GM12878 (cell line): ENCODE data around the gene ZACN. TPM values are rescaled to one million over a fixed set of nuclear protein-coding genes. Genes with fewer than 3 reads are reported as not detected.

ENCODE experiments used
- ATAC-seq: fragments of 200-7000 bp; cut with Tn5 transposase; 3 replicates; pipeline ENCODE4 v1.9.1; 2020; ENCODE audit warnings: mild to moderate bottlenecking, moderate library complexity
- BruUV-seq: library from RNA; stranded (reverse); fragments of 400-500 nt; replicated peaks from 2 replicates; lab custom pipeline; 2021; lab: Mats Ljungman, UMichigan
- CTCF ChIA-PET: fragments of 300-600 bp; sonication (Branson Sonifier 250); formaldehyde crosslinking; extraction: SDS; loops from one replicate; lab custom pipeline; 2021; ENCODE audit warnings: inconsistent platforms; lab: Yijun Ruan, JAX
- POLR2A ChIA-PET: fragments of 350-600 bp; formaldehyde crosslinking; extraction: SDS; loops from one replicate; lab custom pipeline; 2021; ENCODE audit warnings: inconsistent platforms; lab: Charles Lee
- RAD21 ChIA-PET: fragments of 300-600 bp; sonication (Branson Sonifier 250); formaldehyde crosslinking; loops from one replicate; lab custom pipeline; 2023; ENCODE audit warnings: antibody characterized with exemption; ENCODE audit not compliant: unreplicated experiment; lab: Charles Lee
- SMC1A ChIA-PET: fragments of 300-600 bp; sonication (Branson Sonifier 250); formaldehyde crosslinking; loops from one replicate; lab custom pipeline; 2023; ENCODE audit not compliant: unreplicated experiment, uncharacterized antibody; lab: Charles Lee
- DNase-seq: peaks from one replicate; pipeline ENCODE4 v3.0.0-alpha.2; 2011; ENCODE audit warnings: low read depth, low spot score
- FAIRE-seq: peaks from 3 replicates; lab custom pipeline; 2011; peaks lifted over from hg19 to GRCh38; lab: Jason Lieb, UNC
- H2AFZ ChIP-seq: 2 replicates; pipeline ENCODE4 v1.6.0; 2011; ENCODE audit warnings: low read depth, low read length, control low read depth; ENCODE audit not compliant: control insufficient read depth
- H3K27ac ChIP-seq: 2 replicates; pipeline ENCODE4 v1.5.1; 2011; ENCODE audit warnings: control low read depth; ENCODE audit not compliant: control insufficient read depth, insufficient read depth
- H3K27me3 ChIP-seq, 2 experiments: replicated peaks in 1 of 2; 2 replicates each; pipeline versions ENCODE4 v1.6.0 to v1.6.1; 2011; ENCODE audit warnings: low read length in 1 of 2; ENCODE audit not compliant: control insufficient read depth in 2 of 2, insufficient read depth in 2 of 2
- H3K36me3 ChIP-seq, 2 experiments: 2 replicates each; pipeline ENCODE4 v1.5.1; 2011; ENCODE audit warnings: low read length in 1 of 2; ENCODE audit not compliant: control insufficient read depth in 2 of 2, insufficient read depth in 2 of 2
- H3K4me1 ChIP-seq: 2 replicates; pipeline ENCODE4 v1.6.1; 2011; ENCODE audit warnings: mild to moderate bottlenecking, low read length, moderate library complexity, mixed read lengths; ENCODE audit not compliant: control insufficient read depth, insufficient read depth
- H3K4me2 ChIP-seq: 2 replicates; pipeline ENCODE4 v1.6.0; 2011; ENCODE audit warnings: control low read depth; ENCODE audit not compliant: control insufficient read depth, insufficient read depth
- H3K4me3 ChIP-seq: fragments of 200-600 bp; sonication (generic); 2 replicates; pipeline ENCODE4 v1.5.1; 2016
- H3K79me2 ChIP-seq: 2 replicates; pipeline ENCODE4 v1.6.0; 2011; ENCODE audit warnings: low read length; ENCODE audit not compliant: control insufficient read depth, insufficient read depth
- H3K9ac ChIP-seq: 2 replicates; pipeline ENCODE4 v1.8.0; 2011; ENCODE audit warnings: low read length, control low read depth, mixed read lengths; ENCODE audit not compliant: control insufficient read depth, insufficient read depth
- H3K9me3 ChIP-seq: replicated peaks from 3 replicates; pipeline ENCODE4 v1.5.1; 2011; ENCODE audit warnings: mild to moderate bottlenecking, low read length; ENCODE audit not compliant: control insufficient read depth, insufficient read depth
- H4K20me1 ChIP-seq: 2 replicates; pipeline ENCODE4 v1.6.0; 2011; ENCODE audit not compliant: control insufficient read depth, insufficient read depth
- CTCF ChIP-seq, 3 experiments: IDR thresholded peaks in 2 of 3; conservative IDR thresholded peaks in 1 of 3; 2 replicates each; pipeline ENCODE4 v1.5.1; 2011; ENCODE audit warnings: low read depth in 3 of 3, low read length in 3 of 3, mild to moderate bottlenecking in 3 of 3, control low read depth in 2 of 3, moderate library complexity in 2 of 3, inconsistent platforms in 1 of 3, mixed read lengths in 1 of 3; ENCODE audit not compliant: control insufficient read depth in 2 of 3, insufficient read depth in 1 of 3; ENCODE audit errors: extremely low read depth in 1 of 3
- POLR2A ChIP-seq: IDR thresholded peaks from 2 replicates; pipeline ENCODE4 v1.6.1; 2011; ENCODE audit warnings: low read depth, mild to moderate bottlenecking, low read length
- RAD21 ChIP-seq: IDR thresholded peaks from 2 replicates; pipeline ENCODE4 v1.6.1; 2011; ENCODE audit warnings: mild to moderate bottlenecking, low read depth, low read length, moderate library complexity; ENCODE audit not compliant: insufficient read depth
- SMC3 ChIP-seq: IDR thresholded peaks from 2 replicates; pipeline ENCODE4 v1.6.1; 2011; ENCODE audit warnings: low read length, improper control_type of control experiment, borderline replicate concordance
- WGBS: methylation state at CpG from one replicate; pipeline ENCODE4 v1.1.6; 2016; ENCODE audit warnings: low lambda C conversion rate; ENCODE audit not compliant: insufficient replicate concordance, insufficient coverage; ENCODE audit errors: missing lambda C conversion rate; 5-methylcytosine and 5-hydroxymethylcytosine counted together
- in situ Hi-C: fragments of 300-500 bp; cut with MboI; formaldehyde crosslinking; loops from 9 replicates; pipeline ENCODE4 v1.14.3; 2018; ENCODE audit warnings: mixed read lengths
- intact Hi-C: fragments of 100-400 bp; cut with micrococcal nuclease; formaldehyde crosslinking; loops from one replicate; pipeline ENCODE4 v1.14.2; 2022; ENCODE audit not compliant: unreplicated experiment
- polyA plus RNA-seq, 11 experiments: library from polyadenylated mRNA; depleted of rRNA in 4 of 11; unstranded in 6 of 11; stranded (reverse) in 5 of 11; fragments of >200 nt; fragmentation: Nextera tagmentation in 4 of 11; fragmentation: Illumina TruSeq in 1 of 11; extraction: Ambion mirVana in 4 of 11; extraction: Trizol in 1 of 11; gene quantifications; 1 replicate in 1 of 11; 2 replicates in 10 of 11; pipeline versions ENCODE4 v1.2.1 to v1.2.3, GENCODE V29; 2011 to 2016; ENCODE audit warnings: inconsistent platforms in 2 of 11, missing spikeins in 2 of 11, low read depth in 1 of 11
- total RNA-seq, 4 experiments: library from RNA; depleted of rRNA in 3 of 4; stranded (reverse); fragments of >200 nt in 3 of 4; fragmentation: Illumina TruSeq in 1 of 4; extraction: Trizol in 1 of 4; gene quantifications; 2 replicates each; pipeline versions ENCODE4 v1.2.1 to v1.2.3, GENCODE V29; 2013 to 2021

Gene ZACN
- total and polyA plus RNA-seq, 10 of the 15 experiments (the other 5 are each of a cell fraction or from before 2014, with no cell fraction given): 0.06 to 11.3 (median 0.47) TPM; not detected in 2

- Histone ChIP-seq H3K9ac (no peak overlapping the region), H4K20me1 (no peaks in the 10 kb centered on the region), H3K27ac (no peak overlapping the region), H3K27me3 (no peaks in the 10 kb centered on the region), H3K4me2 (no peak overlapping the region), H3K4me1 (peaks cover 6% of the 10 kb centered on the region), H2AFZ (no peak overlapping the region), H3K9me3 (no peaks in the 10 kb centered on the region), H3K36me3 (no peaks in the 10 kb centered on the region), H3K4me3 (no peak overlapping the region), H3K79me2 (no peaks in the 10 kb centered on the region)
- ChIA-PET RAD21 (interaction anchor here (0.7 to 9.9 kb wide), 12 partner anchors 27 to 175 kb away, joined by 3 to 149 read pairs (median 5); no protein-coding TSS in a partner anchor), POLR2A (interaction anchor here (0.8 to 1.1 kb wide), 3 partner anchors 56 to 156 kb away, joined by 3 to 4 read pairs (median 3); no protein-coding TSS in a partner anchor), SMC1A (interaction anchor here (0.7 to 9.0 kb wide), 11 partner anchors 21 to 176 kb away, joined by 3 to 77 read pairs (median 9); no protein-coding TSS in a partner anchor), CTCF (interaction anchor here (1.0 to 18.3 kb wide), 15 partner anchors 17 to 175 kb away, joined by 3 to 316 read pairs (median 6); partner anchors contain the start of gene FOXJ1)
- no TSS peak for BruUV-seq
- ATAC-seq (peak; percentile 19), FAIRE-seq (no peak), DNase-seq (no peak)
- TF ChIP-seq CTCF (IDR thresholded peaks at IDR 0.05 in 2 of 3, conservative IDR thresholded peaks at IDR 0.05 in 1 of 3; ENCODE audit: control insufficient read depth in 2 of 3, extremely low read depth in 1 of 3, insufficient read depth in 1 of 3, low read depth in 3 of 3, low read length in 3 of 3) (peak in 1 of 3 experiments; percentile 25; a peak in 2 of 6 replicates), SMC3 (0 out of 2 replicates have a peak, but pooled peaks have one; percentile 5), RAD21 (0 out of 2 replicates have a peak, but pooled peaks have one; percentile 9), POLR2A (no peak)
- WGBS: 51% methylated on average over 9 of the region's 9 CpGs
- in situ Hi-C loops (loop anchor here (5.0 kb wide), 1 partner anchor 158 kb away; no protein-coding TSS in a partner anchor), intact Hi-C loops (loop anchor here (10.0 kb wide), 1 partner anchor 261 kb away; the partner anchor contains the start of gene SPHK1)
Measured at GRCh38 chr17:76123749-76124581, 45.0 kb downstream of the ZACN start.
